Muscle layer of duodenum (tissue), 2 donors: ENCODE results near the gene MLKL.
"Not testable (repeated sequence)": the region's sequence is repeated elsewhere in the genome, so short reads cannot be mapped to it uniquely, and the experiment has no call there.

Experiments used
- H3K27ac ChIP-seq: one replicate; pipeline ENCODE4 v1.7.0; 2013; ENCODE audit warnings: mild to moderate bottlenecking, low read length
- H3K27me3 ChIP-seq: one replicate; pipeline ENCODE4 v1.7.0; 2013; ENCODE audit warnings: low read depth, mild to moderate bottlenecking, control low read depth, low read length
- H3K36me3 ChIP-seq, 2 donors: one replicate each; pipeline ENCODE4 v1.7.0; 2013; ENCODE audit warnings: low read length in 2 of 2, control low read depth in 1 of 2, mild to moderate bottlenecking in 1 of 2; ENCODE audit not compliant: insufficient read depth in 2 of 2, control insufficient read depth in 1 of 2
- H3K4me1 ChIP-seq, 2 donors: one replicate each; pipeline ENCODE4 v1.7.0; 2013; ENCODE audit warnings: low read length in 2 of 2, mild to moderate bottlenecking in 2 of 2, control low read depth in 1 of 2, moderate library complexity in 1 of 2; ENCODE audit not compliant: insufficient read depth in 2 of 2, control insufficient read depth in 1 of 2
- H3K4me3 ChIP-seq, 2 donors: one replicate each; pipeline ENCODE4 v1.7.0; 2013; ENCODE audit warnings: low read length in 2 of 2, low read depth in 1 of 2, mild to moderate bottlenecking in 1 of 2
- H3K9me3 ChIP-seq, 2 donors: one replicate each; pipeline ENCODE4 v1.7.0; 2013; ENCODE audit warnings: low read length in 2 of 2, control low read depth in 1 of 2, mild to moderate bottlenecking in 1 of 2; ENCODE audit not compliant: control insufficient read depth in 1 of 2
- donor health status: healthy.

MLKL gene

DNA sequence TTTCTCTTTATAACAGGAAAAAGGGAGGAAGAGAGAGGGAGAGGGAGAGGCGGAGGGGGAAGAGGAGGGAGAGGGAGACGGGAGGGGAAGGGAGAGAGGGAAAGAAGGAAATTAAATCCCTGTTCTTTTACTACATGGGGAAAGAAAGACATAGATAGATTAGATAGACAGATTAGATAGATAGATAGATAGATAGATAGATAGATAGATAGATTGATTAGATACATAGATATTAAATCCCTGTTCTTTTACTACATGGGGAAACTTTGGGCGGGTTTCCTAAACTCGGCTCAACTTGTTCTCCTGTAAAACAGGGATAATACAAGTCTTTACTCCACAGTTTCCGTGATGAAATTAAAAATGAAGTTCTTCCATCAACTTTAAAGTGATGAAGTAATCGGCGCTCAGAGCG is 34.6 kb downstream of the MLKL start:
- H3K36me3 ChIP-seq: peaks cover 19 to 21% of the 10 kb centered on the region in 2 donors
- no peaks in the 10 kb centered on the region for H3K9me3 ChIP-seq
- no peaks in the 10 kb centered on the region for H3K27me3 ChIP-seq
- H3K27ac ChIP-seq: peak overlapping the region; percentile 51
- H3K4me3 ChIP-seq: peak overlapping the region; percentile 83 to 99
- peaks cover 0 to 14% of the 10 kb centered on the region in 2 donors for H3K4me1 ChIP-seq

DNA sequence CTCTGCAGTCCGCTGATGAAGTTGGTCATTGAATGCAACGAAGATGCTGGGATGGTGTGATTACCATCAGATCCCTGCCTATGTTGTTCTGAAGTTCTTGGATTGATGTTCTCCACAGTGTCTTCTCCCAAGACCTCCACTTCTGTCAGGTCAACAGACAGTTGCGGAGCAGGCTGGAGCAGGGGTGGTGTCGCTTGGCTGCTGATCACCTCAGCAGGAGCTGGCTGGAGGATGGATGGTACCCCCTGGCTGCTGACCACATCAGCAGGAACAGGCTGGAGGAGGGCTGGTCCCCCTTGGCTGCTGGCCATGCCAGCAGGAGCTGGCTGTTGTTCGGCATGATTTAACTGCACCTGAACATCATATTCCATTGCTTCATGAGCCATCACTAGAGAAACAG is 39.6 kb downstream of the MLKL start:
- Histone ChIP-seq H3K36me3 (peaks cover 34 to 47% of the 10 kb centered on the region in 2 donors), H3K9me3 (no peaks in the 10 kb centered on the region), H3K27ac (no peak overlapping the region), H3K4me1 (peaks cover 0 to 12% of the 10 kb centered on the region in 2 donors), H3K27me3 (no peaks in the 10 kb centered on the region), H3K4me3 (no peak overlapping the region)

DNA sequence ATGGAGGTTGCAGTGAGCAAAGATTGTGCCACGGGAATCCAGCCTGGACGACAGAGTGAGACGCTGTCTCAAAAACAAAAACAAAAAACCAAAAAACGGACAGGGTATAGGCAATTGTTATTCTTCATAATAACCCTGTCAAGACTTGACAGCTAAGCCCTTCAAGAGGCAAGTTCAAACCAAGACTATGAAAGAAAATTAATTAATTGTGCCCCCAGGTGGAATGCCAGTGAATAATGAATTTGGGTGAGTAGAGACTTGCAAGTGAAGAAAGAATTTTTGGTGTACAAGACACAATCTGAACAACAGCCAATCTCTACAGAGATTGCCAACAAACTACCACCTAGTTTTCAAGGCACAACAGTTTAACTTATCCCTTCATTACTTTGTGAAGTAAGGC is 40.3 kb downstream of the MLKL start:
- H3K27me3 ChIP-seq: no peaks in the 10 kb centered on the region
- no peak overlapping the region for H3K4me3 ChIP-seq
- no peak overlapping the region for H3K27ac ChIP-seq
- H3K36me3 ChIP-seq: peaks cover 34 to 47% of the 10 kb centered on the region in 2 donors
- H3K4me1 ChIP-seq: peaks cover 0 to 5% of the 10 kb centered on the region in 2 donors
- H3K9me3 ChIP-seq: no peaks in the 10 kb centered on the region

DNA sequence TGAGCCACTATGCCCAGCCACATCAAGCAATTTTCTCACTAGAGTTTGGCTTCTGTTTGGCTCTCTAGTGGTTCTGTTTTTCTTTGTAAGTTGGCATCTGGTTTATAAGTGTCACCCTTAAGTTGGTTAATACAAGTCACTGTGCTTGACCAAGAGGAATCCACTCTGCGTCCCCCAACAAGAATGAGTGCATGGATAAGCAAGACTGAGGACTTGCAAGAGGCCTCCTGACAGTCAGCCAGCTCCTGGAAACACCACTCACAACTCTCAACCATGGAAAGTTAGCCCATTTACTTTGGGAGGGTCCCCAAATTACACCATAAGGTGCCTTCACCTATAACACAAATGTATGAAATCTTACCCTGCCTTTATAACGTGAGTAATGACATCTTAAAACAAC is 41.6 kb downstream of the MLKL start:
- peaks cover 27 to 44% of the 10 kb centered on the region in 2 donors for H3K36me3 ChIP-seq
- H3K27ac ChIP-seq: no peak overlapping the region
- H3K27me3 ChIP-seq: no peaks in the 10 kb centered on the region
- H3K4me3 ChIP-seq: no peak overlapping the region
- H3K4me1 ChIP-seq: peaks cover 0 to 6% of the 10 kb centered on the region in 2 donors
- H3K9me3 ChIP-seq: no peaks in the 10 kb centered on the region

DNA sequence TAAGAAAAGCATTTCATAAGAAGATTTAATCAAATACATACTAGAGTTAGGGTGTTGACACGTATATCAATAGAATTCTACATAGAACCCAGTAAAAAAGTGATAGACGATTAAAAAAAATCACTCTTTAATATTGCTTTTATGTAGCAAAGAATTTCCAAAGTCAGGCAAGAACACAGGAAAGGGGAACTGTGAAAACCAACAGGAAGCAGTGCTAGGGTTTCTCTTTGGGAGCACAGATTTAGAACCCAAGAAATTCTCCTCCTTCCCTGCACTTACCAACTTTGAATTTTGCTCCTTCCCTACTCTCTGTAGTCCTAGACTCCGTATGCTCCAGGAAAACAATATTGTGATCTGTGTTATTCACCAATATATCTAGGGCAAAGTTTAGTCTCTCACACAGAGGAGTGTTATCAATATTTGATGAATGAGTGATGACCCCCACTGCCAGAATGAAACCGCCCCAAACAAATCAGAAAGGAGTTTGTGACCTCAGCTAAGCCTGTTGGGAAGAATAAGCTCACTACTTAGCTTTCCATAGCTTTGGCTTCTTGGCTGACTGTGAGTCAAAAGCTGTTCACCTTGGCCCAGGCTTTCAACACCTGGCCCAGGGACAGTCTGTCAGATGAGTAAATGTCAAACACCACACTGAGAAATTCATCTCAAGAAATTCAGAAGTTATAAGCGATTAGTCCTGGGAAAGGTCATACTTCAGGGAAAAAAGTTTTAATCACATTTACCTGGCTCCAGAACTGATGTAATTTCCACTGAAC is 42.6 kb downstream of the MLKL start:
- H3K27me3 ChIP-seq: no peaks in the 10 kb centered on the region
- peaks cover 17 to 34% of the 10 kb centered on the region in 2 donors for H3K36me3 ChIP-seq
- H3K9me3 ChIP-seq: no peaks in the 10 kb centered on the region
- peaks cover 0 to 6% of the 10 kb centered on the region in 2 donors for H3K4me1 ChIP-seq
- H3K27ac ChIP-seq: no peak overlapping the region
- H3K4me3 ChIP-seq: no peak overlapping the region

DNA sequence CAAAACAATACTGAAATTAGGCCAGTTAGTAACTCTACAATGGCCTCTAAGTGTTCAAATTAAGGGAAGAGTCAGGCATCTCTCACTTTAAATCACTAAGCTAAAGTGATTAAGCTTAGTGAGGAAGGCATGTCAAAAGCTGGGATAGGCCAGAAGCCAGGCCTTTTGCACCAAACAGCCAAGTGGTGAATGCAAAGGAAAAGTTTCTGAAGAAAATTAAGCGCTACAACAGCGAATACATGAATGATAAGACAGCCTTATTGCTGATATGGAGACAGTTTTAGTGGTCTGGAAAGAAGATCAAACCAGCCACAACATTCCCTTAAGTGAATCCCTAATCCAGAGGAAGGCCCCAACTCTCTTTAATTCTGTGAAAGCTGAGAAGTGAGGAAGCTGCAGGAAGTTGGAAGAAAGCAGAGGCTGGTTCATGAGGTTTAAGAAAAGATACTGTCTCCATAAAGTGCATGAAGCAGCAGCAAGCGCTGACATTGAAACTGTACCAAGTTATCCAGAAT is 46.1 kb downstream of the MLKL start:
- no peaks in the 10 kb centered on the region for H3K27me3 ChIP-seq
- H3K9me3 ChIP-seq: no peaks in the 10 kb centered on the region
- no peak overlapping the region for H3K4me3 ChIP-seq
- H3K4me1 ChIP-seq: peaks cover 0 to 6% of the 10 kb centered on the region in 2 donors
- peaks cover 10 to 31% of the 10 kb centered on the region in 2 donors for H3K36me3 ChIP-seq
- no peak overlapping the region for H3K27ac ChIP-seq

DNA sequence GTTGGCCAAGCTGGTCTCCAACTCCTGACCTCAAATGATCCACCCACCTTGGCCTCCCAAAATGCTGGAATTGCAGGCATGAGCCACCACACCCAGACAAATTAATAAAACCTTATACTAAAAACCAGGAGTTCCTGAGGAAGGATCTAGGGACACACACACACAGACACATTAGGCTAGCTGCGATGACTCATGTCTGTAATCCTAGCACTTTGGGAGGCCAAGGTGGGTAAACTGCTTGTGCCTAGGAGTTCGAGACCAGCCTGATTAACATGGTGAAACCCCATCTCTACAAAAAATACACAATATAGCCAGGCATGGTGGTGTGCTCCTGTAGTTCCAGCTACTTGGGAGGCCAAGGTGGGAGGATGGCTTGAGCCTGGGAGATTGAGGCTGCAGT is 47.8 kb downstream of the MLKL start:
- H3K36me3 ChIP-seq: peaks cover 3 to 19% of the 10 kb centered on the region in 2 donors
- not testable (repeated sequence) for H3K9me3 ChIP-seq, H3K4me1 ChIP-seq, H3K27ac ChIP-seq, H3K27me3 ChIP-seq, H3K4me3 ChIP-seq

DNA sequence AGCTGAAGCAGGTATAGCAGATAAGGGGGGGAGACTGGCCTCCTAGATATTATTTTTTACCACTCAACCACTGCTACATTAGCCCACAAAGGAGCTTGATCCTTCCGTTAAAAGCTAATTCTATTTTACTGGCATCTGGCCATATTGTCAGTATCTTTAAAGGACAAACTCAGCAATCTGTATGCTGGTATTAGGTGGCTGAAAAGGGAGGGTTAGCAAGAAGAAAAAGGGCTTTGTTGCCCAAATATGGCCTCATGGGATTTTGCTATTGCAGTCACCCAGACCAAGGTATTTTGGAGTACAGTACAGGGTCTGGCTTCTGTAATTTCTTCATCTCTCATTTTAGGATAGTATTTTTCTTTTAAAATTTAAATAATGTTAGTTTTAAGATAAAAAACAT is 48.4 kb downstream of the MLKL start:
- Histone ChIP-seq H3K36me3 (peaks cover 3 to 19% of the 10 kb centered on the region in 2 donors), H3K9me3 (no peaks in the 10 kb centered on the region), H3K27ac (no peak overlapping the region), H3K4me1 (peaks cover 0 to 6% of the 10 kb centered on the region in 2 donors), H3K4me3 (no peak overlapping the region), H3K27me3 (no peaks in the 10 kb centered on the region)

DNA sequence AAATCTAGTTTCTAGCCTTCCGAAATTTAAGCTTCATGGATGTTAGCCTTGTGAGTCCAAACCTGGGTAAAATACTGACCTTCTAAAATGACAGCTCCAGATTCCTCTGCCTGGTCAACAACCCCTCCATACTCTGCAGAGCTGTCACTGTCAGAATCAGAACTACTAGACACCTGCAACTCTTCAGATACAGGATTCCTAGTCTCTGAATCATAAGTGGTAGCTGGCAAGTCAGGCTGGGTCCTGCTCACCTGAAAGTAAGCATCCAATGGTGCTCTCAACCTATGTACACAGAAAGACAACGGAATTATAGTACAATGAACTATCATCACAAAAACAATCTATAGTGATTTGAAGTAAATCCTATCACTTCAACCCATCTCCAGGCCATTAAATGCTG is 48.8 kb downstream of the MLKL start:
- peaks cover 3 to 19% of the 10 kb centered on the region in 2 donors for H3K36me3 ChIP-seq
- no peaks in the 10 kb centered on the region for H3K27me3 ChIP-seq
- H3K9me3 ChIP-seq: no peaks in the 10 kb centered on the region
- H3K4me3 ChIP-seq: no peak overlapping the region
- H3K27ac ChIP-seq: no peak overlapping the region
- H3K4me1 ChIP-seq: peaks cover 0 to 6% of the 10 kb centered on the region in 2 donors

DNA sequence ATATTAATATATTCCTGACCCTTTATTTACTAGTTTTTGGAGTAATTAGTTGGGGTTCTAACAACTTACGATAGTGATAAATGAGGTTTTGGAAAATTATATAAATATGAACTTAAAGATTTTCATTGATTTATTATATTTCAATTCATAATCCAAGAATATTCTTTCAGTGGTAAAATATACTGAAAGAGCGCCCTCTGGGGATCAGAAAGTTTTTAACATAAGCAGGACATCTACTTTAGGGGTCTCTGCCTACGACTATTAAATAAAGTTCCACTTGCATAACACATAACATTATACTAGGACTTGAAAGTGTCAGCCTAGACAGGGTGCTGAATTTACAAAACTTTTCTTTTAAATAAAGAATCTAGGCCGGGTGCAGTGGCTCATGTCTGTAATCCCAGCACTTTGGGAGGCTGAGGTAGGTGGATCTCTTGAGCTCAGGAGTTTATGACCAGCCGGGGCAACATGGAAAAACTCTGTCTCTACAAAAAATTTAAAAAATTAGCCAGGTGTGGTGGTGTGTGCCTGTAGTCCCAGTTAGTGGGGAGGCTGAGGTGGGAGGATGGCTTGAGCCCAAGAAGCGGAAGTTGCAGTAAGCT is 49.6 kb downstream of the MLKL start:
- Histone ChIP-seq H3K4me3 (no peak overlapping the region), H3K9me3 (no peaks in the 10 kb centered on the region), H3K27me3 (no peaks in the 10 kb centered on the region), H3K4me1 (peaks cover 0 to 6% of the 10 kb centered on the region in 2 donors), H3K27ac (no peak overlapping the region), H3K36me3 (peaks cover 3 to 19% of the 10 kb centered on the region in 2 donors)

DNA sequence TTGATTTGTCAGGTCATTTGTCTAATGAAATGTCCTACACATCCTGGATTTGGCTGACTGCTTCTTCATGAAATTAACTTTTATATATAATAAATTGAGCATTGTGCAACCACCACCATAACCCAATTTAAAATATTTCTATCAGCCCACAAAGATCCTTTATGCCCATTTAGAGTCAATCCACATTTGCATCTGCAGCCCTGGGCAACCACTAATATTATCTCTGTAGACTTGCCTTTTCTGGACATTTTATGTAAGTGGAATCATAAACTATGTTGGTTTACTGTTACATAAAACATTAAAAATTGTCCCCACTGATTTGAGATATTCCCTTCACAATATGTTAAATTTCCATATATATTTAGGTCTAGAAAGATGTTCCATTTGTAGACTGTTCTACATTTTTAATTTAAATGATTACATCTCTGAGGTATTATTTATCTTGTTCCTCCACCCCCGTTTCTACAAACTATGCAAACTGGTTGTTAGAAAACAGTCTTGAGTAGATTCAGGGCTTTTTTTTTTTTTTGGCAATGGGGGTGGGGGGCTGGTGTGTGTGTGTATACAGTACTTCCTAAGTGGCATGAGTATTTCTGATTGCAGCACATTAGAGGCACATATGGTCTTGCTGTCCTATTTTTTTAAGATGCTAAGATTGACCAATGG is 50.7 kb downstream of the MLKL start:
- no peaks in the 10 kb centered on the region for H3K27me3 ChIP-seq
- H3K36me3 ChIP-seq: peaks cover 9 to 23% of the 10 kb centered on the region in 2 donors
- no peaks in the 10 kb centered on the region for H3K9me3 ChIP-seq
- no peak overlapping the region for H3K27ac ChIP-seq
- H3K4me1 ChIP-seq: peaks cover 0 to 6% of the 10 kb centered on the region in 2 donors
- H3K4me3 ChIP-seq: no peak overlapping the region
